ENCODE results near the gene MEX3B.

MEX3B gene

DNA sequence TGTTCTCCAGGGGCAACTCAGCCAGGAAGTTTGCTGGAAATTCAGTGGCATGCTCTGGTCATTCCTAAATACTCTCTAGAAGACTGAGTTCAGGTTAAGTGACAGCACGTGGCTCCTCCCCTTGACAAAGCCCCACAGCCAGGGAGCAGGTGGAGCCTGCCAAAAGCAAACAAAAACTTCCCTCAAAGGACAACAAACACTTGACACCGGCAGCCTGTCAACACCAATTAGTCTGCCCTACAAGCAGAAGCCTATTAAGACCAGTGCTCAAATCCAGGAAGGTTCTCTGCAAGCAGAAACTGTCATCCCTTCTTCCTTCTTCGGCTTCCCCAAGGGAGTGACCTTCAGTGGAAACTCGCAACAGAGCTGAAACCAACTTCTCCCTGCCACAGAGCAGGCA, 5.0 kb downstream of the MEX3B start:
- ChIA-PET CTCF (no interaction called here), POLR2A (no interaction called here)
- Histone ChIP-seq H3K36me3 (ENCODE audit: control insufficient read depth in 2 of 2, insufficient read depth in 1 of 2, low read length in 2 of 2) (peaks cover 17 to 18% of the 10 kb centered on the region in 2 experiments), H3K4me1 (ENCODE audit: control insufficient read depth, insufficient read depth, low read length) (peaks cover 32% of the 10 kb centered on the region), H3K4me3 (ENCODE audit: low read depth, low read length) (no peak overlapping the region), H3K27ac (ENCODE audit: extremely low read depth, low read depth, low read length) (no peak overlapping the region), H3K9me3 (ENCODE audit: control insufficient read depth, insufficient read depth, low read depth, low read length) (no peaks in the 10 kb centered on the region)
- TF ChIP-seq ZFP69B (tag by site-specific recombination; IDR thresholded peaks at IDR 0.05) (no peak), ZBTB48 (tag by site-specific recombination; IDR thresholded peaks at IDR 0.05) (peak; percentile 92), KLF10 (tag by site-specific recombination; IDR thresholded peaks at IDR 0.05) (no peak), ZSCAN30 (tag by site-specific recombination; IDR thresholded peaks at IDR 0.05) (peak; percentile 60), YY1 (tag by site-specific recombination; IDR thresholded peaks at IDR 0.05) (no peak), ZNF350 (tag by site-specific recombination; IDR thresholded peaks at IDR 0.05) (no peak), ZNF571 (tag by site-specific recombination; IDR thresholded peaks at IDR 0.05) (no peak), ZNF792 (tag by site-specific recombination; IDR thresholded peaks at IDR 0.05) (no peak), ZNF423 (tag by site-specific recombination; IDR thresholded peaks at IDR 0.05) (no peak), SP7 (tag by site-specific recombination; IDR thresholded peaks at IDR 0.05) (peak; percentile 91), ZNF677 (tag by site-specific recombination; IDR thresholded peaks at IDR 0.05) (no peak), ZNF621 (tag by site-specific recombination; IDR thresholded peaks at IDR 0.05) (no peak), ZNF510 (tag by site-specific recombination; IDR thresholded peaks at IDR 0.05; ENCODE audit: insufficient replicate concordance) (no peak), ZFP37 (tag by site-specific recombination; IDR thresholded peaks at IDR 0.05) (no peak), ZNF292 (tag by site-specific recombination; IDR thresholded peaks at IDR 0.05; ENCODE audit: borderline replicate concordance, low read depth) (no peak), BCL11A (tag by site-specific recombination; IDR thresholded peaks at IDR 0.05; ENCODE audit: low read depth) (peak; percentile 84), BCL11B (tag by site-specific recombination; IDR thresholded peaks at IDR 0.05; ENCODE audit: low read depth) (no peak), SP3 (tag by site-specific recombination; IDR thresholded peaks at IDR 0.05) (peak; percentile 57), ZFHX2 (tag by site-specific recombination; conservative IDR thresholded peaks at IDR 0.05) (no peak)
- TF ChIP-seq, protein P1, sequence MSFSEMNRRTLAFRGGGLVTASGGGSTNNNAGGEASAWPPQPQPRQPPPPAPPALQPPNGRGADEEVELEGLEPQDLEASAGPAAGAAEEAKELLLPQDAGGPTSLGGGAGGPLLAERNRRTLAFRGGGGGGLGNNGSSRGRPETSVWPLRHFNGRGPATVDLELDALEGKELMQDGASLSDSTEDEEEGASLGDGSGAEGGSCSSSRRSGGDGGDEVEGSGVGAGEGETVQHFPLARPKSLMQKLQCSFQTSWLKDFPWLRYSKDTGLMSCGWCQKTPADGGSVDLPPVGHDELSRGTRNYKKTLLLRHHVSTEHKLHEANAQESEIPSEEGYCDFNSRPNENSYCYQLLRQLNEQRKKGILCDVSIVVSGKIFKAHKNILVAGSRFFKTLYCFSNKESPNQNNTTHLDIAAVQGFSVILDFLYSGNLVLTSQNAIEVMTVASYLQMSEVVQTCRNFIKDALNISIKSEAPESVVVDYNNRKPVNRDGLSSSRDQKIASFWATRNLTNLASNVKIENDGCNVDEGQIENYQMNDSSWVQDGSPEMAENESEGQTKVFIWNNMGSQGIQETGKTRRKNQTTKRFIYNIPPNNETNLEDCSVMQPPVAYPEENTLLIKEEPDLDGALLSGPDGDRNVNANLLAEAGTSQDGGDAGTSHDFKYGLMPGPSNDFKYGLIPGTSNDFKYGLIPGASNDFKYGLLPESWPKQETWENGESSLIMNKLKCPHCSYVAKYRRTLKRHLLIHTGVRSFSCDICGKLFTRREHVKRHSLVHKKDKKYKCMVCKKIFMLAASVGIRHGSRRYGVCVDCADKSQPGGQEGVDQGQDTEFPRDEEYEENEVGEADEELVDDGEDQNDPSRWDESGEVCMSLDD (tag by site-specific recombination; IDR thresholded peaks at IDR 0.05), result no peak
- TF ChIP-seq, protein P2, sequence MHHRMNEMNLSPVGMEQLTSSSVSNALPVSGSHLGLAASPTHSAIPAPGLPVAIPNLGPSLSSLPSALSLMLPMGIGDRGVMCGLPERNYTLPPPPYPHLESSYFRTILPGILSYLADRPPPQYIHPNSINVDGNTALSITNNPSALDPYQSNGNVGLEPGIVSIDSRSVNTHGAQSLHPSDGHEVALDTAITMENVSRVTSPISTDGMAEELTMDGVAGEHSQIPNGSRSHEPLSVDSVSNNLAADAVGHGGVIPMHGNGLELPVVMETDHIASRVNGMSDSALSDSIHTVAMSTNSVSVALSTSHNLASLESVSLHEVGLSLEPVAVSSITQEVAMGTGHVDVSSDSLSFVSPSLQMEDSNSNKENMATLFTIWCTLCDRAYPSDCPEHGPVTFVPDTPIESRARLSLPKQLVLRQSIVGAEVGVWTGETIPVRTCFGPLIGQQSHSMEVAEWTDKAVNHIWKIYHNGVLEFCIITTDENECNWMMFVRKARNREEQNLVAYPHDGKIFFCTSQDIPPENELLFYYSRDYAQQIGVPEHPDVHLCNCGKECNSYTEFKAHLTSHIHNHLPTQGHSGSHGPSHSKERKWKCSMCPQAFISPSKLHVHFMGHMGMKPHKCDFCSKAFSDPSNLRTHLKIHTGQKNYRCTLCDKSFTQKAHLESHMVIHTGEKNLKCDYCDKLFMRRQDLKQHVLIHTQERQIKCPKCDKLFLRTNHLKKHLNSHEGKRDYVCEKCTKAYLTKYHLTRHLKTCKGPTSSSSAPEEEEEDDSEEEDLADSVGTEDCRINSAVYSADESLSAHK (tag by site-specific recombination; IDR thresholded peaks at IDR 0.05), result peak; percentile 100
- TF ChIP-seq, protein P3, sequence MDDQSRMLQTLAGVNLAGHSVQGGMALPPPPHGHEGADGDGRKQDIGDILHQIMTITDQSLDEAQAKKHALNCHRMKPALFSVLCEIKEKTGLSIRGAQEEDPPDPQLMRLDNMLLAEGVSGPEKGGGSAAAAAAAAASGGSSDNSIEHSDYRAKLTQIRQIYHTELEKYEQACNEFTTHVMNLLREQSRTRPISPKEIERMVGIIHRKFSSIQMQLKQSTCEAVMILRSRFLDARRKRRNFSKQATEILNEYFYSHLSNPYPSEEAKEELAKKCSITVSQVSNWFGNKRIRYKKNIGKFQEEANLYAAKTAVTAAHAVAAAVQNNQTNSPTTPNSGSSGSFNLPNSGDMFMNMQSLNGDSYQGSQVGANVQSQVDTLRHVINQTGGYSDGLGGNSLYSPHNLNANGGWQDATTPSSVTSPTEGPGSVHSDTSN (CRISPR knock-in tag; IDR thresholded peaks at IDR 0.05), result no peak
- TF ChIP-seq, protein P4, sequence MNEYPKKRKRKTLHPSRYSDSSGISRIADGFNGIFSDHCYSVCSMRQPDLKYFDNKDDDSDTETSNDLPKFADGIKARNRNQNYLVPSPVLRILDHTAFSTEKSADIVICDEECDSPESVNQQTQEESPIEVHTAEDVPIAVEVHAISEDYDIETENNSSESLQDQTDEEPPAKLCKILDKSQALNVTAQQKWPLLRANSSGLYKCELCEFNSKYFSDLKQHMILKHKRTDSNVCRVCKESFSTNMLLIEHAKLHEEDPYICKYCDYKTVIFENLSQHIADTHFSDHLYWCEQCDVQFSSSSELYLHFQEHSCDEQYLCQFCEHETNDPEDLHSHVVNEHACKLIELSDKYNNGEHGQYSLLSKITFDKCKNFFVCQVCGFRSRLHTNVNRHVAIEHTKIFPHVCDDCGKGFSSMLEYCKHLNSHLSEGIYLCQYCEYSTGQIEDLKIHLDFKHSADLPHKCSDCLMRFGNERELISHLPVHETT (tag by site-specific recombination; IDR thresholded peaks at IDR 0.05), result no peak
- TF ChIP-seq, protein P5, sequence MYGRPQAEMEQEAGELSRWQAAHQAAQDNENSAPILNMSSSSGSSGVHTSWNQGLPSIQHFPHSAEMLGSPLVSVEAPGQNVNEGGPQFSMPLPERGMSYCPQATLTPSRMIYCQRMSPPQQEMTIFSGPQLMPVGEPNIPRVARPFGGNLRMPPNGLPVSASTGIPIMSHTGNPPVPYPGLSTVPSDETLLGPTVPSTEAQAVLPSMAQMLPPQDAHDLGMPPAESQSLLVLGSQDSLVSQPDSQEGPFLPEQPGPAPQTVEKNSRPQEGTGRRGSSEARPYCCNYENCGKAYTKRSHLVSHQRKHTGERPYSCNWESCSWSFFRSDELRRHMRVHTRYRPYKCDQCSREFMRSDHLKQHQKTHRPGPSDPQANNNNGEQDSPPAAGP (tag by site-specific recombination; IDR thresholded peaks at IDR 0.05), result peak; percentile 98
- TF ChIP-seq, protein P6, sequence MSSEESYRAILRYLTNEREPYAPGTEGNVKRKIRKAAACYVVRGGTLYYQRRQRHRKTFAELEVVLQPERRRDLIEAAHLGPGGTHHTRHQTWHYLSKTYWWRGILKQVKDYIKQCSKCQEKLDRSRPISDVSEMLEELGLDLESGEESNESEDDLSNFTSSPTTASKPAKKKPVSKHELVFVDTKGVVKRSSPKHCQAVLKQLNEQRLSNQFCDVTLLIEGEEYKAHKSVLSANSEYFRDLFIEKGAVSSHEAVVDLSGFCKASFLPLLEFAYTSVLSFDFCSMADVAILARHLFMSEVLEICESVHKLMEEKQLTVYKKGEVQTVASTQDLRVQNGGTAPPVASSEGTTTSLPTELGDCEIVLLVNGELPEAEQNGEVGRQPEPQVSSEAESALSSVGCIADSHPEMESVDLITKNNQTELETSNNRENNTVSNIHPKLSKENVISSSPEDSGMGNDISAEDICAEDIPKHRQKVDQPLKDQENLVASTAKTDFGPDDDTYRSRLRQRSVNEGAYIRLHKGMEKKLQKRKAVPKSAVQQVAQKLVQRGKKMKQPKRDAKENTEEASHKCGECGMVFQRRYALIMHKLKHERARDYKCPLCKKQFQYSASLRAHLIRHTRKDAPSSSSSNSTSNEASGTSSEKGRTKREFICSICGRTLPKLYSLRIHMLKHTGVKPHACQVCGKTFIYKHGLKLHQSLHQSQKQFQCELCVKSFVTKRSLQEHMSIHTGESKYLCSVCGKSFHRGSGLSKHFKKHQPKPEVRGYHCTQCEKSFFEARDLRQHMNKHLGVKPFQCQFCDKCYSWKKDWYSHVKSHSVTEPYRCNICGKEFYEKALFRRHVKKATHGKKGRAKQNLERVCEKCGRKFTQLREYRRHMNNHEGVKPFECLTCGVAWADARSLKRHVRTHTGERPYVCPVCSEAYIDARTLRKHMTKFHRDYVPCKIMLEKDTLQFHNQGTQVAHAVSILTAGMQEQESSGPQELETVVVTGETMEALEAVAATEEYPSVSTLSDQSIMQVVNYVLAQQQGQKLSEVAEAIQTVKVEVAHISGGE (tag by site-specific recombination; conservative IDR thresholded peaks at IDR 0.05; ENCODE audit: low read depth), result no peak

Measured in HEK293 (cell line).